IPS-15b (cell line): ENCODE measurements around the gene SOBP.

Experiments
- H3K27me3 ChIP-seq: one replicate; pipeline ENCODE4 v1.6.1; 2013; ENCODE audit warnings: low read length; ENCODE audit not compliant: control insufficient read depth, insufficient read depth
- H3K36me3 ChIP-seq: one replicate; pipeline ENCODE4 v1.6.1; 2013; ENCODE audit warnings: low read length; ENCODE audit not compliant: control insufficient read depth, insufficient read depth
- H3K4me1 ChIP-seq: one replicate; pipeline ENCODE4 v1.6.1; 2013; ENCODE audit warnings: mild to moderate bottlenecking, low read length; ENCODE audit not compliant: control insufficient read depth, insufficient read depth
- H3K4me3 ChIP-seq: one replicate; pipeline ENCODE4 v1.5.1; 2013; ENCODE audit warnings: low read depth, low read length
- H3K9ac ChIP-seq: one replicate; pipeline ENCODE4 v1.6.1; 2013; ENCODE audit warnings: low read depth, mild to moderate bottlenecking, low read length
- H3K9me3 ChIP-seq: one replicate; pipeline ENCODE4 v1.6.1; 2013; ENCODE audit warnings: mild to moderate bottlenecking, low read length; ENCODE audit not compliant: control insufficient read depth, insufficient read depth

SOBP gene

DNA sequence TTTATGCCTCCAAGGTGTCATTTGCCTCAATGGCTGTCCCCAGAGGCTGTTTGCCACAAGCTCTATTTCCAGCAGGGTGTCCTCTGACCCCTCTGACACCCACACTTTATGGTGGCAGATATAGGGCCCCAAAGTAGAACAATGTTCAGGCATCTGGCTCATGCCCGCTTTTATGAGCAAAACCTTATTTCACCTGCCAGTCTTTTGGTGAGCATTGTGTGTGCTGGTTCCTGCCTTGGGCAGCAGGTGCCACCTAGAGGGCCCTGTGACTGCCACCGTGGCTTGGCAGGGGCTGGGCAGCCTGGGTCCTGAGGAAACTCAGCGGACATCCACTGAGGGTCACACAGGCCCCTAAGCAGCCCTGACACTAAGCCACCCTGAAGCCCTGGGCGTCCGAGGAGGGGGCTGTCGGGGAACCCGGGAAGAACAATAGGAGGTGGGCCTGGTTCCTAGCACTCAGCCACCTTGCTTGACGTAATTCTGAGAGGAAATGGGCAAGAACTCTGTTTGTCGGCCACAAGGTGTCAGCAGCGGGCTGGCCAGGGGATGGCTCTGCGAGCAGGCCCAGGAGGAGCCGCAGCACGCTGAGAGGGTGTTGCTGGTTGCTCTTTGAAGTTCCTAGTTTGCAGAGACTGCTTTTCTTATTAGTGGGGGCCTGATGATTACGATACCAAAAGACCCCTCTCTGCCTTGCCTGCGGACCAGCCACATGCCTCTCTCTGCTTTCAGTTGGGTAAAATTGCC is 185.2 kb downstream of the SOBP start:
- Histone ChIP-seq H3K9me3 (no peaks in the 10 kb centered on the region), H3K4me1 (peaks cover 7% of the 10 kb centered on the region), H3K9ac (no peak overlapping the region), H3K36me3 (no peaks in the 10 kb centered on the region), H3K27me3 (peaks cover 11% of the 10 kb centered on the region), H3K4me3 (peak overlapping the region; percentile 33)

DNA sequence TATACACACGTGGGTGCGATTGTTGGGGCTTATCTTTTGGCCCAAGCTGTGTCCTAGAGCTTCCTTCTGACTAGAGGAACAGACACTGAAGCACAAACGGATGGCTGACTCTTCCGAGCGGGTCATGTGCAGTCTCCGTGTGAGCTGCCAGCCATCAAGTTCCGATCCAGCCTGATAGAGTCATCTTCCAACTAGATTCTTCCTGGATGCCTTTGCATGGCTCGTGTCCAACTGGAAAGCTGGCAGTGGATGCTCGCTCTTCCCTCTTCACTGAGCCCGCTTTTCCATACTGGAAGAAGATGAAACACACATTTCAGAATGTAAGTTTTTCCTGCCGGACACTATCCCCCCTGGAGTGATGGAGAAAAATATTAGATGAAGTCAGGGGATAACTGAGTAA is 186.1 kb downstream of the SOBP start:
- H3K9me3 ChIP-seq = no peaks in the 10 kb centered on the region
- no peak overlapping the region for H3K4me3 ChIP-seq
- H3K27me3 ChIP-seq = peaks cover 11% of the 10 kb centered on the region
- no peak overlapping the region for H3K9ac ChIP-seq
- no peaks in the 10 kb centered on the region for H3K36me3 ChIP-seq
- peaks cover 5% of the 10 kb centered on the region for H3K4me1 ChIP-seq

DNA sequence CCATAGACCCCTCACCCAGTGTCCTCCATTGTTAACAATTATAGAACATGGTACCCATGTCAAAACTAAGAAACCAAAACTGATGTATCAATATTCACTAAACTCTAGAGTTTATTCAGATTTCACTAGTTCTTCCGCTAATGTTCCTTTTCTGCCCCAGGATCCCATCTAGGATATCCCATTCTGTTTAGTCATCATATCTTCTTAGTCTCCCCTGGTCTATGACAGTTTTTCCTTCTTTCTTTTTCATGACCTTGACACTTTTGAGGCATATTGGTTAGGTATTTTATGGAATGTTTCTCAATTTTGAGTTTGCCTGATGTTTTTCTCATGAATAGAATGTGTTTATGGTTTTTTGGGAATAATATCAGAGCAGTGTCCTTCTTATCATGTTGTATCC is 187.5 kb downstream of the SOBP start:
- H3K4me3 ChIP-seq = no peak overlapping the region
- H3K9me3 ChIP-seq = no peaks in the 10 kb centered on the region
- no peaks in the 10 kb centered on the region for H3K36me3 ChIP-seq
- H3K27me3 ChIP-seq = peaks cover 11% of the 10 kb centered on the region
- no peak overlapping the region for H3K9ac ChIP-seq
- no peaks in the 10 kb centered on the region for H3K4me1 ChIP-seq

DNA sequence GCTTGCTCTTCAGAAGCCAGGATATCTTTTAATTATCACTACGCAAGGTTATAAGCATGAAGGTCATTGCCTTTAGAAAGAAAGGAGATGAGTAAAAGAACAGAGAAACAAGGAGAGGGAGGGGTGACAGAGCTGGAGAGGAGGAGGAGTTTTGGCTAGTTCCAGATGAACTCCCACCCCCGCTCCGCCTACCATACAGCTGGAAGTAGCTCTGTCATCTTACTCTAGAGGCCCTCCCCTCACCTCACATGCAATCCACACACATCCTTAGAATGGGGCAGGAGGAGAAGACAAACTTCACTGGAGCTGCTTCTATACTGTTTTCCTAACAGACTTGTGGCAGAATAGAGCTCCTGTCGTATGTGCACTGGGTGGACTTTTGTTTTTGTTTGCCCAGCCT is 189.5 kb downstream of the SOBP start:
- peaks cover 11% of the 10 kb centered on the region for H3K27me3 ChIP-seq
- H3K4me3 ChIP-seq = no peak overlapping the region
- no peaks in the 10 kb centered on the region for H3K4me1 ChIP-seq
- no peaks in the 10 kb centered on the region for H3K9me3 ChIP-seq
- no peaks in the 10 kb centered on the region for H3K36me3 ChIP-seq
- no peak overlapping the region for H3K9ac ChIP-seq

DNA sequence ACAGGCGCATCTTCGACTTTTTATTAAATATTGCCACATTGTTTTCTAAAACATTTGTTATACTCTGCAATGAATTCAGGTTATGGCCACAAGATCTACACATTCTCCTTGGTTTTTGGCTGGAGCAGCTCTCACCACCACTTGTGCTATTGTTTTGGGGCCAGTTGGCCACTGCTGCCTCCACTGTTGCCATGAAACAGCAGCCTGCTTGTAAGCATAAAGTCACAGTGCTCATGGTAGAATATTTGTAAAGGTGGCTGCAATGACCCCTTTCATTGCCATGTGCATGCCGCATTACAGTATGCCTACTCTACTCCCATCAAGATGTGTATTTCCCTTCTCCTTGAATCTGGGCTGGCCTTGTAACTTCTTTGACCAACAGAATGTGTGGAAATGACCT is 192.8 kb downstream of the SOBP start:
- Histone ChIP-seq H3K9me3 (no peaks in the 10 kb centered on the region), H3K4me3 (no peak overlapping the region), H3K27me3 (no peaks in the 10 kb centered on the region), H3K36me3 (no peaks in the 10 kb centered on the region), H3K4me1 (no peaks in the 10 kb centered on the region), H3K9ac (no peak overlapping the region)

DNA sequence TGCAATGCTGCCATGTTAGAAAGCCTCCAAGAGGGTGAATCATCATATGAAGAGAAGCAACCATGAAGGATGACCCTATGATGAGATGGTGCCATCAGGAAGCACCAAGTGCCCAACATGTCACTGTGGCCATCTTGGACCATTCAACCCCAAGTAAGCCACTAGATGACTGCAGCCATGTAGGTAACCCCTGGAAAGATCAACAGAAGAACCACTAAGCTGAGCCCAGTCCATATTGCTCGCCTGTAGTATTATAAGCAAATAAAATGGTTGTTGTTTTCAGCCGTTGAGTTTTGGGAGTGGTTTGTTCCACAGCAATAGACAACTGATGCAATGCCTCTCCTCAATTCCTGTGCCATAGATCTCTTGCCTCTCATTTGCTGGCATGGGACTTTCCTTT is 193.3 kb downstream of the SOBP start:
- no peaks in the 10 kb centered on the region for H3K4me1 ChIP-seq
- H3K9me3 ChIP-seq = no peaks in the 10 kb centered on the region
- H3K36me3 ChIP-seq = no peaks in the 10 kb centered on the region
- no peak overlapping the region for H3K9ac ChIP-seq
- no peak overlapping the region for H3K4me3 ChIP-seq
- H3K27me3 ChIP-seq = no peaks in the 10 kb centered on the region

DNA sequence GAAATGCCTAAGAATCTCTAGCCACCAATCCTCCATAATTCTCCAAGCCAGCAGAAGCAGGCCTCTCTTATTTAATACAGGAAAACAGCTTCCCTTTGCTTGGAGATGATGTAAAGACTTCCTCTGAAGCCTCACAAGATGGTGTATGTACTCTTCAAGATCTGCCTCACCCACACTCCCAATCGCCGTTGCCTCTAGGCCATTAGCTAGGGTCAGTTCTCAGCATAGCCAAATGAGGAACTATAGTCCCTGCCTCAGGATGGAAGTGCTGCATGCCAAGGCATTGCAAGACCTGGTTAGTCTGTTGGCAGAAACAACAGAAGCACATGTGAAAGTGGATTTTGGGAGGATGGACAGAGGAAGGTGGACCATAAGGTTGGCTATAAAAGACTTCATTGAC is 195.1 kb downstream of the SOBP start:
- no peaks in the 10 kb centered on the region for H3K9me3 ChIP-seq
- no peaks in the 10 kb centered on the region for H3K36me3 ChIP-seq
- no peak overlapping the region for H3K4me3 ChIP-seq
- H3K27me3 ChIP-seq = no peaks in the 10 kb centered on the region
- H3K4me1 ChIP-seq = no peaks in the 10 kb centered on the region
- H3K9ac ChIP-seq = no peak overlapping the region

DNA sequence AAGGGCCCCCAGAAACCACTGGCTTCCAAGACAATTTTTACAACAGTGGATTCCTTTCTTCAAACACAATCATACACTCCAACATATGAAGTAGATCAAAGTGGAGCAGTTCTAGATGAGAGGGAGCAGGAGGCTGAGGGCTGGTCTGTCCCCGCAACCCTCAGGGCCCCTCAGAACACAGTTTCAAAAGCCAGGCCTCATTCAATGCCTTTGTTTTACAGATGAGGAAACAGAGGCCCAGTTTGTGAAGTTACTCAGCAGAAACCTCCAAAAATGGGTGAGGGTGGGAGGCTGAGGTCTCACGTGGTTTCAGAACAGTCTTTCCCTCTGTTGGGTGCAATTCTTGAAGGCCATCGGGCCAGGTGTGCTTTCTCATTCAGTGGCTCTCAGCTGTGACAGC is 199.3 kb downstream of the SOBP start:
- Histone ChIP-seq H3K4me1 (no peaks in the 10 kb centered on the region), H3K27me3 (no peaks in the 10 kb centered on the region), H3K36me3 (no peaks in the 10 kb centered on the region), H3K9ac (no peak overlapping the region), H3K4me3 (no peak overlapping the region), H3K9me3 (no peaks in the 10 kb centered on the region)

DNA sequence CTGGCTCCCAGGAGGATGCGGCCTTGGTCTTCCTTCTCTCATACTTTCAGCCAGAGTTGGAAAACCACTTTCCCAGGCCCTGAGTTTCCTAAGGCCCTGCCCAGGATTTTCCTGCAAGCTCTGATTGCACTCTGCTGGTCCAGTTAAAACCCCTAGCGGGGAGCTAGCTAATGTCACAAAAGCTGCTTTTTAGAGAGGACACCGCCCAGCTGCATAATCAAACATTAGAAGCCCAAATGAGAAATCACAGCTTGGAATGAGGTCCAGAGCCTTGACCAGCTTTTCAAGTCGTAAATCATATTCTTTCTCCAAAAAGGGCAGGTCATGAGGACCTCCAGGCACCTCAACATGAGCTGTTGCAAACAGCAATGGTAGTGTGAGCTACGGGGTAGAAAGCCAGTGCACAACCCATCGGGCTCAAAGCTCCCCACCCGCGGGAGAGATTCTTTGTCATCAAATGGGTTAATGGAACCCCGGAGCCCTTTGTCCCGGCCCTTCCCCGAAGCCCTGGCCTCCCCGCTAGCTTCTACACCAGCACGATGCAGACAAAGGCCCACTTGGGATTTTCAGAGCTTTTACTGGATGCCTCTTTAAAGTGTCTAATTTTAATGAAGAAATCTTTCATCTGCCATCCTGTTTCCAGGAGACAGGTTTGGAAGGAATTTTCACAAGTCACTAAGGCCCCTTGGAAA is 200.2 kb downstream of the SOBP start:
- Histone ChIP-seq H3K9me3 (no peaks in the 10 kb centered on the region), H3K27me3 (no peaks in the 10 kb centered on the region), H3K36me3 (no peaks in the 10 kb centered on the region), H3K9ac (no peak overlapping the region), H3K4me1 (no peaks in the 10 kb centered on the region), H3K4me3 (no peak overlapping the region)

DNA sequence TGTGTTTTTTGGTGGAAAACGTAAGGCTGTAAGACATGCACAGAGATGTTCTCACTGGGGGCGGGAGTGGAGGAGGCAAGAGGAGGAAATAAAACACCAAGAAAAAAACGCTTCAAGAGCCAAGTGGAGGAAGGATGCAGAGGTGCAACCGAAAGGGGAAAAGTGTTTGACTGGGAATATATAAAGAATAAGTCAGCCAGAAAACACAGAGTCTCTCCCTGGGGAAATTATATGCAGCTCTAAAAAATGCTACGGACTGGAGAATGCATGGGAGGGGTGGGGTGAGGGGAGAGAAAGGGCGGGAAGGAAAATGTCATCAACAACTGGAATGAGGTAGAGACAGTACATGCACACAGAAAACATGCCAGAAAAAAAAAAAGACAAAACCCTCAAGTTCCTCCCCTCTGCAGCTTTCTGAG is 200.7 kb downstream of the SOBP start:
- Histone ChIP-seq H3K4me3 (no peak overlapping the region), H3K36me3 (no peaks in the 10 kb centered on the region), H3K27me3 (no peaks in the 10 kb centered on the region), H3K4me1 (no peaks in the 10 kb centered on the region), H3K9me3 (no peaks in the 10 kb centered on the region), H3K9ac (no peak overlapping the region)

DNA sequence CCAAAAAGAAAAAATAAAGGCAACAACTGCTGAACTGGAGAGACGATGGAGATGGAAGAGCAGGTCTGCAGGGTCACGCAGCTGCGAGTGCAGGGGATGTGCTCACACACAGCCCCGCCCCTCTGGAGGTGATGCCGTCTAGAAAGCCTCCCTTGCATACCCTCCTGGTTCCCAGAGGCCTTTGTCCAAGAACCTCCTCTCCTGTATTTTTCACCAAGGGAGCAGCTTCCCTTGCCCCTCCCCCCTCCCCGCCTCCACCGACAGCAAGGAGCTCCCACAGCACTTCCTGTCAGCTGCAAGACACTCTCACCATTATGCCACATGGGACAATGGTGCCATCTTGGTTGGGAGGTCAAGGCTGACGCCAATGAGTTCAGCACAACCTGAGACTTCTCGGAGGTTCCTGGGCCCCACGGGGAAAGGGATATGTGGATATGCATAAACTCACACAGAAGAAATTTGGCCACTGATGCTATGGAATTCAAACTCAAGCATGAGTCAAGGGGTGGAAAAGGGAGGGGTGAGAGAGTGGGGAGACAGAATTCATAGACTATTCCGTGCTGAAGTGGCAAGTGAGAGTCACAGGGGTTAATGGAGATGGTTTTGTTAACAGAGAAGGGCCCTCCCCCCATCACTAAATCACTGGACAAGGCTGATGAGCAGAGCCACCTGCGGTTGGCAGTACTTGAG is 201.3 kb downstream of the SOBP start:
- Histone ChIP-seq H3K4me3 (no peak overlapping the region), H3K36me3 (no peaks in the 10 kb centered on the region), H3K9ac (no peak overlapping the region), H3K9me3 (no peaks in the 10 kb centered on the region), H3K27me3 (no peaks in the 10 kb centered on the region), H3K4me1 (no peaks in the 10 kb centered on the region)

DNA sequence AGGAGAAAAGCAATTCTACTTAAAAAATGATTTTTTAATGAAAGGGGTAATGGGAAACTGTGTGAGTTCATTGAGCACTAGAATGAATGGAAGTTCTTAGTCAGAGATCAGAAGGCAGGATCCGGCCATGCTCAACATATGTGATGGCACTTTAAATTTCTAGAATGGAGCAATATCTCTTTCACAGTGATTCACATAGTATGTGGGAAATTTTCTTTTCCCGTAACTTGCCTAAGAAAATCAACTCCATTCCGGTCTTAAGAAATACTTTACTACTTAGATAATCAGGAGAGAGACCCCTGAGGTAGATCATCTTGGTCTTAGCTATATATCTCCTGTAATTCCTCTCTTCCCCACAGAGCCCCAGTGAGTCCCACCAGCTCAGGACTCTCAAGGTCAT is 202.4 kb downstream of the SOBP start:
- no peaks in the 10 kb centered on the region for H3K9me3 ChIP-seq
- H3K4me1 ChIP-seq = no peaks in the 10 kb centered on the region
- H3K9ac ChIP-seq = no peak overlapping the region
- no peak overlapping the region for H3K4me3 ChIP-seq
- H3K36me3 ChIP-seq = no peaks in the 10 kb centered on the region
- H3K27me3 ChIP-seq = no peaks in the 10 kb centered on the region
